ENCODE measurements around the gene NKX2-4. TPM values are rescaled to one million over a fixed set of nuclear protein-coding genes. Genes with fewer than 3 reads are reported as not detected.
A peak's percentile ranks its signal among the peaks of the same experiment; 100 is the strongest.
"Not testable (repeated sequence)": the region's sequence is repeated elsewhere in the genome, so short reads cannot be mapped to it uniquely, and the experiment has no call there.

Gene NKX2-4
- total and polyA plus RNA-seq, 9 of the 15 experiments (the other 6 are each of a cell fraction or from before 2014, with no cell fraction given) = not detected

GRCh38 chr20:21424846-21425245, 27.5 kb upstream of the NKX2-4 start:
- in situ Hi-C loops (cut with MboI) (no loop called here), intact Hi-C loops (cut with micrococcal nuclease) (no loop called here)
- Histone ChIP-seq H3K36me3 (ENCODE audit: control insufficient read depth, insufficient read depth, low read length) (no peaks in the 10 kb centered on the region), H3K9ac (ENCODE audit: insufficient read depth in 1 of 2, low read depth in 2 of 2, low read length in 2 of 2) (no peak overlapping the region), H4K20me1 (replicated peaks; ENCODE audit: control insufficient read depth, insufficient read depth, low read length) (no peaks in the 10 kb centered on the region), H3K4me3 (no peak overlapping the region), H3K27ac (ENCODE audit: extremely low read depth, low read depth, low read length) (no peak overlapping the region), H3K4me1 (replicated peaks in 1 of 2; ENCODE audit: control insufficient read depth in 2 of 2, insufficient read depth in 2 of 2, low read length in 2 of 2) (no peaks in the 10 kb centered on the region), H3K9me1 (ENCODE audit: control insufficient read depth, insufficient read depth, low read length) (no peaks in the 10 kb centered on the region), H3K9me3 (replicated peaks; ENCODE audit: control insufficient read depth, insufficient read depth, low read depth, low read length) (no peaks in the 10 kb centered on the region), H3K27me3 (ENCODE audit: control insufficient read depth in 2 of 2, insufficient read depth in 2 of 2, low read length in 2 of 2) (no peaks in the 10 kb centered on the region), H3K79me2 (ENCODE audit: control insufficient read depth, insufficient read depth, low read length) (no peaks in the 10 kb centered on the region), H3K4me2 (ENCODE audit: insufficient read depth, low read length) (no peak overlapping the region), H2AFZ (ENCODE audit: low read depth, low read length) (no peak overlapping the region)
- FAIRE-seq = no peak
- ChIA-PET POLR2A (no interaction called here), CTCF (ENCODE audit: low intra/inter-chr PET ratio) (no interaction called here)
- BruUV-seq (replicated peaks) = no TSS peak
- ATAC-seq = no peak
- TF ChIP-seq, protein P1, sequence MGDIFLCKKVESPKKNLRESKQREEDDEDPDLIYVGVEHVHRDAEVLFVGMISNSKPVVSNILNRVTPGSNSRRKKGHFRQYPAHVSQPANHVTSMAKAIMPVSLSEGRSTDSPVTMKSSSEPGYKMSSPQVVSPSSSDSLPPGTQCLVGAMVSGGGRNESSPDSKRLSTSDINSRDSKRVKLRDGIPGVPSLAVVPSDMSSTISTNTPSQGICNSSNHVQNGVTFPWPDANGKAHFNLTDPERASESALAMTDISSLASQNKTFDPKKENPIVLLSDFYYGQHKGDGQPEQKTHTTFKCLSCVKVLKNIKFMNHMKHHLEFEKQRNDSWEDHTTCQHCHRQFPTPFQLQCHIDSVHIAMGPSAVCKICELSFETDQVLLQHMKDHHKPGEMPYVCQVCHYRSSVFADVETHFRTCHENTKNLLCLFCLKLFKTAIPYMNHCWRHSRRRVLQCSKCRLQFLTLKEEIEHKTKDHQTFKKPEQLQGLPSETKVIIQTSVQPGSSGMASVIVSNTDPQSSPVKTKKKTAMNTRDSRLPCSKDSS (IDR thresholded peaks at IDR 0.05; ENCODE audit: low read depth, partially characterized antibody) = peak; percentile 75
- TF ChIP-seq TRIM28 (IDR thresholded peaks at IDR 0.05) (peak; percentile 55; the same call in 1 of the 2 replicates), RBM39 (optimal IDR thresholded peaks at IDR 0.05; ENCODE audit: low read depth, low read length) (no peak), HLTF (IDR thresholded peaks at IDR 0.05) (0 out of 2 replicates have a peak, but pooled peaks have one; percentile 32)
- no peak for DNase-seq (ENCODE audit: extremely low read depth in 1 of 4, low spot score in 3 of 4)
- WGBS (ENCODE audit: insufficient coverage, low coverage, missing lambda C conversion rate) = 0% methylated on average over 3 of the region's 4 CpGs

- H3K4me2 ChIP-seq (ENCODE audit: insufficient read depth, low read length); H3K9me1 ChIP-seq (ENCODE audit: control insufficient read depth, insufficient read depth, low read length); H3K36me3 ChIP-seq (ENCODE audit: control insufficient read depth, insufficient read depth, low read length); in situ Hi-C loops (cut with MboI); DNase-seq (ENCODE audit: extremely low read depth in 1 of 4, low spot score in 3 of 4); H3K9ac ChIP-seq (ENCODE audit: insufficient read depth in 1 of 2, low read depth in 2 of 2, low read length in 2 of 2); POLR2A ChIA-PET; H2AFZ ChIP-seq (ENCODE audit: low read depth, low read length); ATAC-seq; H3K27me3 ChIP-seq (ENCODE audit: control insufficient read depth in 2 of 2, insufficient read depth in 2 of 2, low read length in 2 of 2); H3K27ac ChIP-seq (ENCODE audit: extremely low read depth, low read depth, low read length); FAIRE-seq; CTCF ChIA-PET (ENCODE audit: low intra/inter-chr PET ratio); H3K9me3 ChIP-seq (replicated peaks; ENCODE audit: control insufficient read depth, insufficient read depth, low read depth, low read length); H3K4me1 ChIP-seq (replicated peaks in 1 of 2; ENCODE audit: control insufficient read depth in 2 of 2, insufficient read depth in 2 of 2, low read length in 2 of 2); H4K20me1 ChIP-seq (replicated peaks; ENCODE audit: control insufficient read depth, insufficient read depth, low read length); BruUV-seq (replicated peaks); H3K79me2 ChIP-seq (ENCODE audit: control insufficient read depth, insufficient read depth, low read length); intact Hi-C loops (cut with micrococcal nuclease); H3K4me3 ChIP-seq: not testable (repeated sequence)
- no CpG with 5 or more reads among the region's 1 CpG for WGBS (ENCODE audit: insufficient coverage, low coverage, missing lambda C conversion rate)
Observed at GRCh38 chr20:21423712-21424111, 26.4 kb upstream of the NKX2-4 start.
